NCI-H2107 treated with DMSO at 0.1 percent for 48 hours (cell line): ENCODE data around the gene DOCK8.

ENCODE experiments used
- DNase-seq: peaks from one replicate; lab custom pipeline; 2025; ENCODE audit not compliant: unreplicated experiment; lab: John Stamatoyannopoulos, UW

Gene DOCK8

DNA sequence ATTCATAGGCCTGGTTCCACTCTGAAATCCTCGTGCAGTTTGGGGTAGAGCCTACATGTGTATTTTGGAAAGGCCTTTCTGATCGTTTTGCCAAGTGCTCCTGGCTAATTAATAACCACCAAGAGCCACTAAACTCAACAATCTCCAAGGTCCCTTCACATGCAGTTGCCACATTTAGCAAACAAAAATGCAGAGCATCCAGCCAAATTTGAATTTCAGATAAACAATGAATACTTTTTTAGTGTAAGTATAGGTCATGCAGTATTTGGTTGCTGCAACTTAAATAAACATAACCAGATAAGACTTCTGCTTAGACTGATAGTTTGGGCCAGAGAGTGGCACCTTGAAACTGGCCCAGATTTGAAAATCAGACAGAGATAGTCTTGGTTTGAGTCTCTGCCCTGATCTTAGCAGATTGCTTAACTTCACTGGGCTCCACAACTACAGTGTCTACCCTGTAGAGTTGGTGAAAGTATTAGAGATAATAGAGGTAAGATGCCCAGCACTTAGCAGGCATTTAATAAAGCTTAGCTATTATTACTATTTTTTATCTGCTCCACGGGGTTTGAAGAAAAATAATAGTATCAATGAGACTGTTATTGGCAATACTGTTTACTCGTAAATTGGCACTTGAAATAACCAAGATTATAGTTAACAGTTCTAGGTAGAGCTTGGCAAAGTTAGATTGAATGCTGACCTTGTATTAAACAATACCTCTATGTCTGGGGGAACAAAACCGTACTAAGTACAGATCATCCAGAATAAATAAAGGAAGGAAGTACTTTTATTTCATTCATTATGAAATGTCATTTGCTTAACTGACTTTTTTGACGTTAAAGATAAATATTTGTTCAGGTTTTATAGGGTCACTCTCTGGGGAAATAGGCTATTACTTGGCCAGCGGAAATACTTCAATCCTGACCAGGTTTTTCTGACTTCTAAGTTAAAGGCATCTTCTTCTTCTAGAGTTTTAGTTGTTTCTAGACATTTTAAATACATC is 274.8 kb downstream of the DOCK8 start:
- no peak for DNase-seq

DNA sequence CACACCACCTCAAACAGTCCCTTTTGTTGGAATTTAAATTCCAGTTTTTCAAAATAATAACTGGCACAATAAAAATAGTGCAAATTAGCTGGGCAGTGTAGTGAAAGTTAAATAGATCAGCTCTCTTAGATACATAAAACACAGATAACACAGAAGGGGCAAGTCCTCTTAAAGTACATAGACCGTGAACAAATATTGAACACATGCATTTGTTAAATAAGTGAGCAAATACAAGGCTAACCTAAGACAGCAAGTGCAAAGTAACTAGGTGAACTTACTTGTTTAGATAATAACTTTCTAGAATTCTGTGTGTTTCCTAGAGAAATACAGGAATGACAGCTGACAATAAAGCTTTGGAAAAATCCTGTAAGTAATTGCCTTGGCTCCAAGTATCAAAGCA is 280.1 kb downstream of the DOCK8 start:
- no peak for DNase-seq

DNA sequence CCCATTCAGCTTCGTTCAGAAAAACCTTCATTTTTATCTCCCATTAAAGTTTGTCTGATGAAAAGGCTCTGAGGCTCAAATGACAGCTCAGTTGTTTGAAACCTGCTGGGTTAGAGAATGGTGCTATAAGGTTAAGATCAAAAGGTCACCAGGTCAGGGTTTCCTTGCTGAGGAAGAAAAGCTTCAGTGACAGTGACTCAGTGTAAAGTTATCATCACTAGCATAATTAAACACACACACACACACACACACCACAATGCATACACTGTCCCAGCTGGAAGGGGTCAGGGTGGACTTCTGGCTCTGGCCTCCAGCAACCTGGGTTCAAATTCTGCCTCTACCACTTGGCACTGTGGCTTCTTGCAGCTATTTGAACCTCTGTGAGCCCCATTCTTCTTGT is 281.1 kb downstream of the DOCK8 start:
- DNase-seq, result no peak

DNA sequence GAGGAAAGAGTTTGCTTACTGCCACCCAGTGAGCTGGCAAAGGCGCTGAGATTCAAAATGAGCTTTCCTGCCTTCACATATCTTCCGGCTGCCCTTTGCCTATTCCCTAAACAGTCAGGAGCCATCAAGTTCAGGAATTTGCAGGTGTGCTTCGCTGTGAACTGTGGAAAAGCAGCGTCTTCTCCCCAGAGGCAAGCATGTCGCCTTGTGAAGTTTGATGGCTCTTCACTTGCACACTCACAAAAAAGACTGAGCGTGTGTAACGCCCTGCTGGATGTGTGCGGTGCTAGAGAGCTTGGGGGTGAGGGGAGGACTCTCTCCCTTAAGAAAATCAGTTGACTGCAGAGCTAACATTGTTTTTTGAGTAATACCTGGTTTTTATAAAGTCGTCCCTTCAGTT is 288.7 kb downstream of the DOCK8 start:
- DNase-seq, result no peak

DNA sequence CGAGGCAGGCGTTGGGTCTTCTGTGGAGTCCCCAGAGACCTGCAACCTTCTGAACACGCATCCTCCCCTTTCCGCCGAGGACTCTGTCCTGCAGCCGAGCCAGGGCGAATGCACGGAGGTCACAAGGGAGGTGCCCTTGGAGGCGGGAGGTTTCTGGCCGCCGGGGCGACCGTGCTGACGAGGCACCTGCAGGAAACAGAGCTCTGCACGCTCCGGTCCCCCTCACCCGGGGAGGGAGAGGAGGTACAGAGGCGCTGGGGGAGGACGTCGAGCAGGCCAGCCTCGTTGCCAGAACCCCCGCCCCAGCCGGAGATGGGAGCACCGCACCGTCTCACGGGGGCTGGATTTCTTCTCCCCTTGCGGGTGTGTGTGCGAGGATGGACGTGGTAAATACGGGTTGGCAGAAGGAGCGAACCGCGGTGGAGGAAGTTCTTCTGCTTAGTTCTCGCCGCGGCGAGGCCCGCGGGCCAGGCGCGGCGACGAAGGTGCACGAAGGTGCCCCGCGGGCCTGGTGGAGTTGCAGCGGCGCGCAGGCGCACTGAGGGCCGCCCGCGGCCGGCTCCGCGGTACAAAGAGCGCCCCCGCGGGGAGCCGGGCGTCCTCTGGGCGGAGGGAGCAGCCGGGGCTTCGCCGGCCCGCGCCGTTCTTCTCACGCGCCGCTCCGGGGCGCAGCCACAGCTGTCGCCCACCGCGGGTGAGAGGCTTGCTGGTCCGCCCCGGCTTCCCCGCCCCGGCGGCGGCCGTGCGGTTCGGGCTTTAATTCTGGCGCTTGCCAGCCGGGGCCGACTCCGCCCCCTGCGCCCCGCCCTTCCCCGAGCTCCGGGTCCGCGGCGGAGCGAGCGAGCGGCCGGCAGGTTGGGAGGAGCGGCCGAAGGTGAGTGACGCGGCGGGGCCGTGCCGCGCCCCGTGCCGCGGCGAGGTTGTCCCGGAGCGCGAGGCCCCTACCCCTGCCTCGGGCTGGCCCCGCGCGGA is 289.5 kb downstream of the DOCK8 start, which contains the start of gene KANK1:
KANK1 (plus strand) TSS at position 815 of the 972 bp plus-strand sequence.
- peak; percentile 8 for DNase-seq

DNA sequence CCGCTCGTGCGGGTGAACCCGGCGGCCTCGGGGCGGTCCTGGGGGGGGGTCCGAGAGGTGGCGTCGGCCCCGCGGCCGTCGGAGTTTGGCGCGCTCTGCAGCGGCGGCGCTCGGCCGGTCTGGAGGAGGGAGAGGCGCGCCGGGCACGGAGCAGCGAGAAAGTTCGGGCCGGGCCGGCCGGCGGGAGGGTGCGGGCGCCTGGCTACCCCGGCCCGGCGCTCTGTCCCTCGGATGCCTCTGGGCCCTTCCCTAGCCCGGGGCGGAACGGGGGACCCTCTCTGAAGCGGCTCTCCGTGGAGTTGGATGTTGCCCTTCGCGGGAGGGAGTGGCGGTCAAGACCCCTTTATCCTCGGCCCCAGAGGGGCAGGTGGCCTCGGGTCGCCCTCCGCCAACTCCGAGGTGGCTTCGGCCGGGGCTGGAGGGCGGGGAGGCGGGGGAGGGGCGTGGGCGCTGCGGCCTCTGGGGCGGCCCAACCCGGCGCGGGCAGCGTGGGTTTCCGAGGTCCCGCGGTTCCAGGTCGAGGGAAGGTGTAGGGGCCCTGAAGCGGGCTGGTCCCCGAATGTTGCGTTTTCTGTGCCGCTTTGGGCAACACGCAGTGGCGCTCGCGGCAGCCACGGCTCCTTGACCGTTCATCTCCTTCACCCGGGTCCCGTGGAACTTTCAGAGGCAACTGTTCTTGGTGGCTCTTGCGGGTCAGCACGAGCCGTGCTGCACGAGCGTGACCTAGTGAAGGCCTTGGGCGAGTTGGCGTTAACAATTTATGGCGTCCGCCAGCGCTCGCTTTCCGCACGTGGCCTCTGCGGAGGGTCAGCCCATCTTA is 290.5 kb downstream of the DOCK8 start:
- DNase-seq, result no peak

DNA sequence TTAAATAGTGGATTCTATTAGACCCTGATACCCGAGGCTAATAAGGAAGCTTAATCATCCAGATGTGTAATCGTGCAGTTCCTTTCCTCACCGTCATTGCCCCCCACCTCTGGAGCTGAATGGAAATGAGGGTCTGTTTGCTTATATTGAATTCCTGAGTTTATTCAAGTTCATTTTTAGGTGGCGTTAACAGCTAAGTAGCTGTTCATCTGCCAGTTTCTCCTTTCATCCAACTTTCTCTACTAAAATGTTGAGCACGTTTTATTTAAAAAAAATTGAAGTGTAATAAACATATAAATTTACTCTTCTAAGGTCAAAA is 291.0 kb downstream of the DOCK8 start:
- no peak for DNase-seq

DNA sequence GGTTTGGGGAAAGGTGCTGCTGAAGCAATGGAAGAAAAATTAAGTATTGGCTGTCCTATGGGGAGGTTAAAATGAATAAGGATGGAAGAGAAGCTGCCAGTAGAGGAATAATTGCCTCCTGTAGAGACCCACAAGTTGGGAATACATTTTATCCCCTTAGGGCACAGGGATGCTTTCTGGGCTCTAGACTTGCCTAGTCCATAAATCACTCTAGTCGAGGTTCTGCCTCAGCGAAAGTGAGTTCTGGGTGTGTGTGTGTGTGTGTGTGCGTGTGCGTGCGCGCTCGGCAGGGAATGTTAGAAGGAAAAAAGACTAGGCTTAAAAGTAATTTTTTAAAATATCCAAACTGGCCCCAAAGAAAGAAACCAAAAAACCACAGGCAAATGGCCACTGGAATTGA is 291.6 kb downstream of the DOCK8 start:
- DNase-seq, result no peak

DNA sequence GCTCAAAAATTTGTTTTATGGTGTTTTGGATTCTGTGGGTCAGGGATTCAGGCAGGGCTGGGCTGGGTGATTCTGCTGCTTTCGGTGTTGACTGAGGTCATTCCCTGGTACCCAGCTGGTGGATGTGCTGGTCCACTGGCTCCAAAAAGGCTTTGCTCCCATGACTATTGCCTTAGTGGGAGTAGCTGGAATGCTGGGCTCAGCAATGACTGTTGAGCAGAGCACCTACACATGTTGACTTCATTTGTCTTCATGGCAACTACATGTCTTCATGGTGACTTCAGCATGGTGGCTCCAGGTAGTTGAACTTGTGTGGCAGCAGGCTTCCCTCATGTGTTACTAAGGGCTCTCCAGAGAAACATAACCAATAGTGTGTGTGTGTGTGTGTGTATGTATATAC is 297.2 kb downstream of the DOCK8 start:
- DNase-seq, result no peak

DNA sequence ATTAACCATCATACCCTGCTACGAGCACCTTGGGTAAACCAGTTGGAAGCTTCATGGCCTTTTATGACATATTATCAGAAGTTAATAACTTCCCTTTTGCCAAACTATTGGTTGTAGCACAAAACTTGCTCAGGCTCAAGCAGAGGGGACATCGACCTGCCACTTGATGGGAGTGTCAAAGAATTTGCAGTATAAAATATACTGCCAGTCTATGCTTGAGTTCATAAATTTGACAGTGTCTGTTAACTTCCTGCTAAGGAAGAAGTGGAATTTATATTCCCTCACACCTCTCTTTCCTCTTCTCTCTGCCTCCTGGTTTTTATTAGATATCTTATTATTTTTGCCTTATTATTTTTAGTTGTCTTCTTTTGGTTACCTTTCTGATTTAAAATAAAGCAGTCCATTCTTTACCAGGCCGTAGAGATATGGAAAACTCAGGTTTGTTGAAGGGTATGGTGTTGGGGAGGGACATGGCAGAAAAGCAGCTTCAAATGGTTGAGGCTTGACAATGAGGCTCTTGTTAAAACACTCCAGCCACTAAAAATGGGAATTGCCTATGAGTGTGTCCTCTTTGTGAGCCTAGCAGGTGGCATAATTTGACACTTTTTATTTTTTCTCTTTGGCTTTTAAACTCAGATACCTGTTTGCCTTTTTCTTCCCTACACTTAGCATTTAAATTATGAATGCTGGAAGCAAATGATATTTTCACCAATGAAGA is 298.0 kb downstream of the DOCK8 start:
- no peak for DNase-seq
